Kidney (tissue), 14 donors: ENCODE results near the gene LORICRIN. TPM values are rescaled to one million over a fixed set of nuclear protein-coding genes. Genes with fewer than 3 reads are reported as not detected.
A peak's percentile ranks its signal among the peaks of the same experiment; 100 is the strongest.

Experiments
- DNase-seq, 5 donors: peaks; one replicate each; pipeline ENCODE4 v3.0.0-alpha.2; 2013 to 2020
- FAIRE-seq: peaks from 2 replicates; lab custom pipeline; 2012; peaks lifted over from hg19 to GRCh38; lab: Jason Lieb, UNC
- H3K27ac ChIP-seq, 2 donors: one replicate each; pipeline ENCODE4 v1.7.0; 2013; ENCODE audit warnings: low read depth in 2 of 2, low read length in 2 of 2, inconsistent platforms in 1 of 2
- H3K27me3 ChIP-seq: one replicate; pipeline ENCODE4 v1.7.1; 2013; ENCODE audit warnings: low read length, inconsistent platforms; ENCODE audit not compliant: control insufficient read depth, insufficient read depth
- H3K36me3 ChIP-seq, 3 donors: one replicate each; pipeline versions ENCODE4 v1.7.0 to v1.7.1; 2013; ENCODE audit warnings: low read length in 3 of 3, control low read depth in 1 of 3, inconsistent platforms in 1 of 3; ENCODE audit not compliant: insufficient read depth in 3 of 3, control insufficient read depth in 2 of 3
- H3K4me1 ChIP-seq, 3 donors: one replicate each; pipeline versions ENCODE4 v1.7.0 to v1.7.1; 2013; ENCODE audit warnings: low read length in 3 of 3, inconsistent platforms in 1 of 3, low read depth in 1 of 3; ENCODE audit not compliant: control insufficient read depth in 2 of 3, insufficient read depth in 2 of 3
- H3K4me3 ChIP-seq, 3 donors: one replicate each; pipeline versions ENCODE4 v1.7.0 to v1.8.1; 2013; ENCODE audit warnings: low read length in 3 of 3, control low read depth in 1 of 3, inconsistent platforms in 1 of 3
- H3K9ac ChIP-seq, 3 donors: one replicate each; pipeline versions ENCODE4 v1.7.0 to v1.7.1; 2013; ENCODE audit warnings: low read length in 3 of 3, control low read depth in 1 of 3, inconsistent platforms in 1 of 3
- H3K9me3 ChIP-seq, 3 donors: one replicate each; pipeline versions ENCODE4 v1.7.0 to v1.7.1; 2013; ENCODE audit warnings: low read length in 3 of 3, control low read depth in 1 of 3, inconsistent platforms in 1 of 3; ENCODE audit not compliant: control insufficient read depth in 2 of 3, insufficient read depth in 1 of 3
- CTCF ChIP-seq: IDR thresholded peaks from 3 replicates; pipeline ENCODE4 v1.5.1; 2012; ENCODE audit warnings: mild to moderate bottlenecking, moderate library complexity, borderline replicate concordance; ENCODE audit not compliant: insufficient read depth; ENCODE audit errors: extremely low read depth
- intact Hi-C: fragments of 100-400 bp; cut with DNase I; formaldehyde crosslinking; loops from one replicate; pipeline ENCODE4 v1.11.1; 2022
- polyA plus RNA-seq: library from polyadenylated mRNA; stranded (reverse); fragments of 350-450 nt; fragmentation: Illumina TruSeq; extraction: RNeasy Lipid Tissue Mini Kit (QIAGEN cat#74804); gene quantifications from one replicate; pipeline ENCODE4 v1.2.3, GENCODE V29; 2014; ENCODE audit warnings: low read depth, low replicate concordance; ENCODE audit not compliant: insufficient read depth
- total RNA-seq: library from RNA; stranded (reverse); fragmentation: NEBNext Ultra II Directional; extraction: Animal tissue kit (Norgen Biotek cat#: 25700); gene quantifications from one replicate; pipeline ENCODE4 v1.2.1, GENCODE V29; 2021
- donor health status: control.
- donor health status: control.
- donor health status: control.
- donor health status: control.
- donor health status: control.
- donor health status: DM: yes; HTN: yes; CAD: no.
- donor health status: Normal renal cell carcinoma (clear cell type).

The LORICRIN gene
- total and polyA plus RNA-seq, 2 donors from 2014 or later, result not detected

- no peak overlapping the region for H3K4me3 ChIP-seq
- H3K36me3 ChIP-seq, result no peaks in the 10 kb centered on the region
- DNase-seq (peak in 3 of 5 donors; percentile 17 to 80 (median 52)), FAIRE-seq (no peak)
- H3K27me3 ChIP-seq, result peaks cover 4% of the 10 kb centered on the region
- H3K9me3 ChIP-seq, result no peaks in the 10 kb centered on the region
- TF ChIP-seq CTCF, result no peak
- H3K27ac ChIP-seq, result no peak overlapping the region
- no peaks in the 10 kb centered on the region for H3K4me1 ChIP-seq
- intact Hi-C loops, result no loop called here
- no peak overlapping the region for H3K9ac ChIP-seq
These were observed 11.2 kb upstream of the LORICRIN start for GRCh38 chr1:153248176-153248879.

- Histone ChIP-seq H3K27me3 (peaks cover 4% of the 10 kb centered on the region), H3K9me3 (no peaks in the 10 kb centered on the region), H3K4me3 (no peak overlapping the region), H3K27ac (no peak overlapping the region), H3K9ac (no peak overlapping the region), H3K36me3 (no peaks in the 10 kb centered on the region), H3K4me1 (no peaks in the 10 kb centered on the region)
- intact Hi-C loops, result no loop called here
- TF ChIP-seq CTCF, result no peak
- FAIRE-seq (no peak), DNase-seq (no peak)
These were observed 9.3 kb upstream of the LORICRIN start for GRCh38 chr1:153250166-153250565.

GRCh38 chr1:153251087-153251486 lies 8.4 kb upstream of the LORICRIN start:
- H3K27me3 ChIP-seq, result peaks cover 4% of the 10 kb centered on the region

More at GRCh38 chr1:153251087-153251486, 8.4 kb upstream of the LORICRIN start:
- Histone ChIP-seq H3K36me3 (no peaks in the 10 kb centered on the region), H3K4me1 (no peaks in the 10 kb centered on the region), H3K27ac (no peak overlapping the region), H3K9ac (no peak overlapping the region), H3K9me3 (no peaks in the 10 kb centered on the region), H3K4me3 (no peak overlapping the region)
- FAIRE-seq (no peak), DNase-seq (no peak)
- intact Hi-C loops, result no loop called here
- TF ChIP-seq CTCF, result no peak
